Loucy (cell line): Measurements from ENCODE around the gene EVX1.

ENCODE experiments used
- H2AFZ ChIP-seq: fragments of 200-600 bp; sonication (generic); 2 replicates; pipeline ENCODE4 v1.6.0; 2016; ENCODE audit warnings: antibody characterized with exemption, mild to moderate bottlenecking, low read length, moderate library complexity
- H3F3A ChIP-seq: fragments of 200-600 bp; 2 replicates; pipeline ENCODE4 v1.6.0; 2016; ENCODE audit warnings: antibody characterized with exemption, low read depth, mild to moderate bottlenecking
- H3K27me3 ChIP-seq: fragments of 200-600 bp; sonication (generic); 2 replicates; pipeline ENCODE4 v1.6.1; 2014; ENCODE audit warnings: low read length, mild to moderate bottlenecking; ENCODE audit not compliant: insufficient read depth, poor library complexity, severe bottlenecking
- H3K36me3 ChIP-seq: fragments of 200-600 bp; sonication (generic); 2 replicates; pipeline ENCODE4 v1.6.1; 2016; ENCODE audit warnings: low read length; ENCODE audit not compliant: insufficient read depth
- H3K4me1 ChIP-seq: fragments of 200-600 bp; sonication (generic); 2 replicates; pipeline ENCODE4 v1.5.1; 2014; ENCODE audit warnings: low read length, mild to moderate bottlenecking; ENCODE audit not compliant: insufficient read depth, poor library complexity, severe bottlenecking
- H3K4me2 ChIP-seq: fragments of 200-600 bp; sonication (generic); 2 replicates; pipeline ENCODE4 v1.6.0; 2014; ENCODE audit warnings: antibody characterized with exemption, low read length, low read depth, mild to moderate bottlenecking; ENCODE audit not compliant: poor library complexity, severe bottlenecking
- H3K4me3 ChIP-seq: fragments of 200-600 bp; sonication (generic); 2 replicates; pipeline ENCODE4 v1.5.1; 2014; ENCODE audit warnings: low read length, mild to moderate bottlenecking, mixed read lengths; ENCODE audit not compliant: poor library complexity, severe bottlenecking
- H3K79me2 ChIP-seq: fragments of 200-600 bp; sonication (generic); 2 replicates; pipeline ENCODE4 v1.6.1; 2014; ENCODE audit warnings: low read length; ENCODE audit not compliant: insufficient read depth
- H3K9ac ChIP-seq: fragments of 200-600 bp; sonication (generic); 2 replicates; pipeline ENCODE4 v1.6.0; 2014; ENCODE audit warnings: mild to moderate bottlenecking, low read depth, low read length, moderate library complexity; ENCODE audit not compliant: poor library complexity, severe bottlenecking
- H3K9me2 ChIP-seq: fragments of 200-600 bp; sonication (generic); replicated peaks from 2 replicates; pipeline ENCODE4 v1.6.1; 2016; ENCODE audit warnings: low read depth, low read length, mixed read lengths
- H3K9me3 ChIP-seq: fragments of 200-600 bp; sonication (generic); 2 replicates; pipeline ENCODE4 v1.6.1; 2014; ENCODE audit warnings: mild to moderate bottlenecking, antibody characterized with exemption, low read length, low read depth; ENCODE audit not compliant: insufficient read depth
- H4K20me1 ChIP-seq: fragments of 200-600 bp; sonication (generic); 2 replicates; pipeline ENCODE4 v1.6.0; 2014; ENCODE audit warnings: antibody characterized with exemption, low read length, mild to moderate bottlenecking; ENCODE audit not compliant: insufficient read depth, poor library complexity, severe bottlenecking
- CTCF ChIP-seq: fragments of 200-600 bp; sonication (generic); conservative IDR thresholded peaks from 2 replicates; pipeline ENCODE4 v1.5.1; 2014; ENCODE audit warnings: mild to moderate bottlenecking, antibody characterized with exemption, low read length
- EZH2phosphoT487 ChIP-seq: fragments of 200-600 bp; IDR thresholded peaks from 2 replicates; pipeline ENCODE4 v1.6.1; 2018; ENCODE audit warnings: antibody characterized with exemption, mild to moderate bottlenecking, moderate library complexity, borderline replicate concordance

EVX1 gene

GRCh38 chr7:27194686-27195379 lies 47.8 kb upstream of the EVX1 start:
- TF ChIP-seq CTCF, result no peak
- TF ChIP-seq EZH2phosphoT487, result no peak
- H3K4me3 ChIP-seq, result peak overlapping the region; percentile 91

GRCh38 chr7:27196287-27196767 lies 46.3 kb upstream of the EVX1 start:
- no peaks in the 10 kb centered on the region for H3K9me2 ChIP-seq
- H3K4me2 ChIP-seq, result peak overlapping the region; percentile 98
- no peaks in the 10 kb centered on the region for H3K9me3 ChIP-seq
- H3K36me3 ChIP-seq, result peaks cover 11% of the 10 kb centered on the region
- H3K4me1 ChIP-seq, result peaks cover 34% of the 10 kb centered on the region
- TF ChIP-seq EZH2phosphoT487, result no peak
- peak; percentile 88 for TF ChIP-seq CTCF
- H3K79me2 ChIP-seq, result peaks cover 95% of the 10 kb centered on the region
- H4K20me1 ChIP-seq, result peaks cover 60% of the 10 kb centered on the region
- H3K27me3 ChIP-seq, result peaks cover 16% of the 10 kb centered on the region
- H3K9ac ChIP-seq, result peak overlapping the region; percentile 99
- H2AFZ ChIP-seq, result no peak overlapping the region
- 0 out of 2 replicates have a peak, but pooled peaks cover 4% of the 10 kb centered on the region for H3F3A ChIP-seq
- H3K4me3 ChIP-seq, result peak overlapping the region; percentile 91

More at GRCh38 chr7:27194686-27195379, 47.8 kb upstream of the EVX1 start:
- Histone ChIP-seq H2AFZ (no peak overlapping the region), H3K4me2 (peak overlapping the region; percentile 98), H3K27me3 (peaks cover 16% of the 10 kb centered on the region), H3K9me3 (no peaks in the 10 kb centered on the region), H3K9ac (peak overlapping the region; percentile 99), H3K4me1 (peaks cover 41% of the 10 kb centered on the region), H3K9me2 (no peaks in the 10 kb centered on the region), H4K20me1 (peaks cover 68% of the 10 kb centered on the region), H3F3A (0 out of 2 replicates have a peak, but pooled peaks cover 4% of the 10 kb centered on the region), H3K79me2 (peaks cover 97% of the 10 kb centered on the region), H3K36me3 (peaks cover 11% of the 10 kb centered on the region)

GRCh38 chr7:27197137-27198042 lies 45.2 kb upstream of the EVX1 start:
- Histone ChIP-seq H3K9ac (peak overlapping the region; percentile 99), H3K4me2 (peak overlapping the region; percentile 98), H3K4me1 (peaks cover 42% of the 10 kb centered on the region), H3K9me3 (no peaks in the 10 kb centered on the region), H3K36me3 (peaks cover 9% of the 10 kb centered on the region), H3K9me2 (no peaks in the 10 kb centered on the region), H3K27me3 (peaks cover 9% of the 10 kb centered on the region), H3F3A (0 out of 2 replicates have a peak, but pooled peaks cover 4% of the 10 kb centered on the region), H3K4me3 (peak overlapping the region; percentile 91), H2AFZ (no peak overlapping the region), H3K79me2 (peaks cover 95% of the 10 kb centered on the region), H4K20me1 (peaks cover 53% of the 10 kb centered on the region)
- TF ChIP-seq EZH2phosphoT487, result no peak
- TF ChIP-seq CTCF, result no peak
